Loucy (cell line): ENCODE measurements around the gene FAM83D.
A peak's percentile ranks its signal among the peaks of the same experiment; 100 is the strongest.

Experiments used
- H2AFZ ChIP-seq: fragments of 200-600 bp; sonication (generic); 2 replicates; pipeline ENCODE4 v1.6.0; 2016; ENCODE audit warnings: antibody characterized with exemption, mild to moderate bottlenecking, low read length, moderate library complexity
- H3F3A ChIP-seq: fragments of 200-600 bp; 2 replicates; pipeline ENCODE4 v1.6.0; 2016; ENCODE audit warnings: antibody characterized with exemption, low read depth, mild to moderate bottlenecking
- H3K27me3 ChIP-seq: fragments of 200-600 bp; sonication (generic); 2 replicates; pipeline ENCODE4 v1.6.1; 2014; ENCODE audit warnings: low read length, mild to moderate bottlenecking; ENCODE audit not compliant: insufficient read depth, poor library complexity, severe bottlenecking
- H3K36me3 ChIP-seq: fragments of 200-600 bp; sonication (generic); 2 replicates; pipeline ENCODE4 v1.6.1; 2016; ENCODE audit warnings: low read length; ENCODE audit not compliant: insufficient read depth
- H3K4me1 ChIP-seq: fragments of 200-600 bp; sonication (generic); 2 replicates; pipeline ENCODE4 v1.5.1; 2014; ENCODE audit warnings: low read length, mild to moderate bottlenecking; ENCODE audit not compliant: insufficient read depth, poor library complexity, severe bottlenecking
- H3K4me2 ChIP-seq: fragments of 200-600 bp; sonication (generic); 2 replicates; pipeline ENCODE4 v1.6.0; 2014; ENCODE audit warnings: antibody characterized with exemption, low read length, low read depth, mild to moderate bottlenecking; ENCODE audit not compliant: poor library complexity, severe bottlenecking
- H3K4me3 ChIP-seq: fragments of 200-600 bp; sonication (generic); 2 replicates; pipeline ENCODE4 v1.5.1; 2014; ENCODE audit warnings: low read length, mild to moderate bottlenecking, mixed read lengths; ENCODE audit not compliant: poor library complexity, severe bottlenecking
- H3K79me2 ChIP-seq: fragments of 200-600 bp; sonication (generic); 2 replicates; pipeline ENCODE4 v1.6.1; 2014; ENCODE audit warnings: low read length; ENCODE audit not compliant: insufficient read depth
- H3K9ac ChIP-seq: fragments of 200-600 bp; sonication (generic); 2 replicates; pipeline ENCODE4 v1.6.0; 2014; ENCODE audit warnings: mild to moderate bottlenecking, low read depth, low read length, moderate library complexity; ENCODE audit not compliant: poor library complexity, severe bottlenecking
- H3K9me2 ChIP-seq: fragments of 200-600 bp; sonication (generic); replicated peaks from 2 replicates; pipeline ENCODE4 v1.6.1; 2016; ENCODE audit warnings: low read depth, low read length, mixed read lengths
- H3K9me3 ChIP-seq: fragments of 200-600 bp; sonication (generic); 2 replicates; pipeline ENCODE4 v1.6.1; 2014; ENCODE audit warnings: mild to moderate bottlenecking, antibody characterized with exemption, low read length, low read depth; ENCODE audit not compliant: insufficient read depth
- H4K20me1 ChIP-seq: fragments of 200-600 bp; sonication (generic); 2 replicates; pipeline ENCODE4 v1.6.0; 2014; ENCODE audit warnings: antibody characterized with exemption, low read length, mild to moderate bottlenecking; ENCODE audit not compliant: insufficient read depth, poor library complexity, severe bottlenecking
- EZH2phosphoT487 ChIP-seq: fragments of 200-600 bp; IDR thresholded peaks from 2 replicates; pipeline ENCODE4 v1.6.1; 2018; ENCODE audit warnings: antibody characterized with exemption, mild to moderate bottlenecking, moderate library complexity, borderline replicate concordance
- TF ChIP-seq, protein P1 (sequence below): fragments of 200-600 bp; sonication (generic); conservative IDR thresholded peaks from 2 replicates; pipeline ENCODE4 v1.5.1; 2014; ENCODE audit warnings: mild to moderate bottlenecking, antibody characterized with exemption, low read length

The FAM83D gene

GRCh38 chr20:38893056-38893564 is 33.1 kb upstream of the FAM83D start:
- peaks cover 19% of the 10 kb centered on the region; the same call in 1 of the 2 replicates for H3K36me3 ChIP-seq
- no peaks in the 10 kb centered on the region for H3F3A ChIP-seq
- no peaks in the 10 kb centered on the region for H3K9me2 ChIP-seq
- no peaks in the 10 kb centered on the region for H3K27me3 ChIP-seq
- H3K4me2 ChIP-seq, result no peak overlapping the region
- H4K20me1 ChIP-seq, result no peaks in the 10 kb centered on the region
- no peaks in the 10 kb centered on the region for H3K9me3 ChIP-seq
- no peak overlapping the region for H3K9ac ChIP-seq
- TF ChIP-seq, protein P1, sequence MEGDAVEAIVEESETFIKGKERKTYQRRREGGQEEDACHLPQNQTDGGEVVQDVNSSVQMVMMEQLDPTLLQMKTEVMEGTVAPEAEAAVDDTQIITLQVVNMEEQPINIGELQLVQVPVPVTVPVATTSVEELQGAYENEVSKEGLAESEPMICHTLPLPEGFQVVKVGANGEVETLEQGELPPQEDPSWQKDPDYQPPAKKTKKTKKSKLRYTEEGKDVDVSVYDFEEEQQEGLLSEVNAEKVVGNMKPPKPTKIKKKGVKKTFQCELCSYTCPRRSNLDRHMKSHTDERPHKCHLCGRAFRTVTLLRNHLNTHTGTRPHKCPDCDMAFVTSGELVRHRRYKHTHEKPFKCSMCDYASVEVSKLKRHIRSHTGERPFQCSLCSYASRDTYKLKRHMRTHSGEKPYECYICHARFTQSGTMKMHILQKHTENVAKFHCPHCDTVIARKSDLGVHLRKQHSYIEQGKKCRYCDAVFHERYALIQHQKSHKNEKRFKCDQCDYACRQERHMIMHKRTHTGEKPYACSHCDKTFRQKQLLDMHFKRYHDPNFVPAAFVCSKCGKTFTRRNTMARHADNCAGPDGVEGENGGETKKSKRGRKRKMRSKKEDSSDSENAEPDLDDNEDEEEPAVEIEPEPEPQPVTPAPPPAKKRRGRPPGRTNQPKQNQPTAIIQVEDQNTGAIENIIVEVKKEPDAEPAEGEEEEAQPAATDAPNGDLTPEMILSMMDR, result no peak
- no peak for TF ChIP-seq EZH2phosphoT487
- no peaks in the 10 kb centered on the region for H3K79me2 ChIP-seq
- no peaks in the 10 kb centered on the region for H3K4me1 ChIP-seq
- H3K4me3 ChIP-seq, result no peak overlapping the region
- H2AFZ ChIP-seq, result no peak overlapping the region

DNA sequence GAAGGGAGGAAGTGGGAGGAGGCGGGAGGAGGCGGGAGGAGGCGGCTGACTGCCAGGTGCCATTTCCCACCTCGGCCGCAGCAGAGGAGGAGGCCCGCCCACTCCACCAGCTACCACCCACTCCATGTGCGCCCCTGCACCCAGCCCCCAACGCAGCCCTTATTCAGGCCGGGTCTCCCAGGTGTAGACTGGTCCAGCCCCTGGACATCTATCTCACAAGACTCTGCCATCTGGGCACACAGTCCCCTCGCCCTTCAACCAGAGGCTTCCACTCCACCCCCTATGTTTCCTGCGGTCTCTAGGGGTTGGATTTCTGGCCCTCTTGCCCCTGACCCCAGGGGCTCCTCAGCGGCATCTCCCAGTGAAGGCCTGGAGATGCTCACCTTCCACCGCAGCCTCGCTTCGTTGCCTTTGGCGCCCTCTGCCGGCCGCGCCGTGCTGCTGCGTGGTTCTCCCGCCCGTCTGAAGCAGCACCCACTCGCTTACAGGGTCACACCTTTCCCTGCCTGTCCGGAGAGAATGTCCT is 32.6 kb upstream of the FAM83D start:
- H3K9me2 ChIP-seq, result no peaks in the 10 kb centered on the region
- no peak overlapping the region for H3K4me2 ChIP-seq
- H3K4me3 ChIP-seq, result no peak overlapping the region
- H2AFZ ChIP-seq, result no peak overlapping the region
- no peaks in the 10 kb centered on the region for H3K4me1 ChIP-seq
- H3F3A ChIP-seq, result no peaks in the 10 kb centered on the region
- TF ChIP-seq, protein P1, result peak; percentile 81
- no peak for TF ChIP-seq EZH2phosphoT487
- no peaks in the 10 kb centered on the region for H3K27me3 ChIP-seq
- H3K9ac ChIP-seq, result no peak overlapping the region
- no peaks in the 10 kb centered on the region for H3K9me3 ChIP-seq
- no peaks in the 10 kb centered on the region for H4K20me1 ChIP-seq
- H3K79me2 ChIP-seq, result no peaks in the 10 kb centered on the region
- H3K36me3 ChIP-seq, result peaks cover 19% of the 10 kb centered on the region; the same call in 1 of the 2 replicates

DNA sequence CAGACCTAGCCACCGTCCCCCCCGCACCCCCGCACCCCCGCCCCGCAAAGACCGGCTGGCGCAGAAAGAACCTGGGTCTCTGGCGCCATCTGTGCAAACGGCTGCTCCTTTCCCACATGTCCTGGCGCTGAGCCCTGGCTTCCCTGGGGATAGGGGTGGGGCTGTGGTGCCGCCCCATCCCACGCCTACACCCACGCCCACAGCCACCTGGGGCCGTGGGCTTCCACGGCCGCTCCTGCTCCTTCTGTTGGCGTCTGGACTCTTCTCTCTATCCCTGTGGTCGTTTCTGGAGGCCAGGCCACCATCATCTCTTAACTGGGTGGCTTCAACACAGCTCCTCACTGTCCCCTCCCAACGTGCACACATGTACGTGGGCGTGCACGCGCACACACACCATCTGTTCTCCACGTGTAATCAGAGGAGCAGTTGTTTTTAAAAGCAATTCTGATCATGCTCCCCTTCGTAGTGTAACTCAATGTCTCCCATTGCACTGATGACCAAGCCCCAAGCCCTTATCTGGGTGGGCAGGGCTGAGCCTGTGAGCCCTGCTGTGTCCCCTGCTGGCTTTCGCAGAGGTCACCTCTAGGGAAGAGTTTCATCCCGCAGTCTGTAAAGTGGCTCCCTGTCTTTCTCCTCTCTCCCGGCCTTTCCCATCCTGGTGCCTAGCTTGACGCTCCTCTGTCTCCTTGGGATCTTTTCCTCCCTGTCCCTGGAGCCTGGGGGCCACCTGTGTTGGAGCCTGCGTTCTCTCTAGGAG is 31.9 kb upstream of the FAM83D start:
- Histone ChIP-seq H3K9ac (no peak overlapping the region), H3K4me3 (no peak overlapping the region), H4K20me1 (no peaks in the 10 kb centered on the region)

More for the DNA sequence above, 31.9 kb upstream of the FAM83D start:
- TF ChIP-seq, protein P1, result no peak
- TF ChIP-seq EZH2phosphoT487, result no peak
- no peaks in the 10 kb centered on the region for H3K4me1 ChIP-seq
- H3K4me2 ChIP-seq, result no peak overlapping the region
- H3K79me2 ChIP-seq, result no peaks in the 10 kb centered on the region
- no peak overlapping the region for H2AFZ ChIP-seq
- H3K9me3 ChIP-seq, result no peaks in the 10 kb centered on the region
- H3K36me3 ChIP-seq, result peaks cover 21% of the 10 kb centered on the region; the same call in 1 of the 2 replicates
- no peaks in the 10 kb centered on the region for H3F3A ChIP-seq
- H3K27me3 ChIP-seq, result no peaks in the 10 kb centered on the region
- H3K9me2 ChIP-seq, result no peaks in the 10 kb centered on the region
